22Rv1 (cell line): ENCODE data around the gene OLIG2.

Experiments used
- ZFX ChIP-seq: fragments of 450-650 bp; IDR thresholded peaks from 2 replicates; pipeline ENCODE4 v1.6.1; 2017; ENCODE audit warnings: antibody characterized with exemption, borderline replicate concordance
- TF ChIP-seq, protein P1 (sequence below): fragments of 450-650 bp; IDR thresholded peaks from 2 replicates; pipeline ENCODE4 v1.5.1; 2017; ENCODE audit warnings: mild to moderate bottlenecking

DNA sequence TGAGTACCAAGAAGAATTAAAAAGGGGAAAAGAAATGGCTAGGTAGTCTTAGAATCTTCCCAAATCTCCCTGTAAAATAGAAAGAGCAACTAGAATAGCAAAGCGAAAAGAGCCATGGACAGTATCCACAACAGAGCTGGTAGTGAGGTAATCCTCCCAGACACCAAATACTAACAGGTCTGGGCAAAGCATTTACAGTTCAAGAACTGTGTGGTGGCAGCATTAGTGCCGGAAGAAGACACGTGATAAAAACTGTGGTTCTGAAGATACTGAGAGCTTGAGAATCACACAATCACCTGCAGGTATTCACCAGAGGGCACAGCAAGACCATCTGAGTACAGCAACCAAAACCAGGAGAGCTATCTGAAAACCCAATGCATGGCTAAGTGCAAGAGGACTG, 31.8 kb upstream of the OLIG2 start:
- TF ChIP-seq, protein P1, sequence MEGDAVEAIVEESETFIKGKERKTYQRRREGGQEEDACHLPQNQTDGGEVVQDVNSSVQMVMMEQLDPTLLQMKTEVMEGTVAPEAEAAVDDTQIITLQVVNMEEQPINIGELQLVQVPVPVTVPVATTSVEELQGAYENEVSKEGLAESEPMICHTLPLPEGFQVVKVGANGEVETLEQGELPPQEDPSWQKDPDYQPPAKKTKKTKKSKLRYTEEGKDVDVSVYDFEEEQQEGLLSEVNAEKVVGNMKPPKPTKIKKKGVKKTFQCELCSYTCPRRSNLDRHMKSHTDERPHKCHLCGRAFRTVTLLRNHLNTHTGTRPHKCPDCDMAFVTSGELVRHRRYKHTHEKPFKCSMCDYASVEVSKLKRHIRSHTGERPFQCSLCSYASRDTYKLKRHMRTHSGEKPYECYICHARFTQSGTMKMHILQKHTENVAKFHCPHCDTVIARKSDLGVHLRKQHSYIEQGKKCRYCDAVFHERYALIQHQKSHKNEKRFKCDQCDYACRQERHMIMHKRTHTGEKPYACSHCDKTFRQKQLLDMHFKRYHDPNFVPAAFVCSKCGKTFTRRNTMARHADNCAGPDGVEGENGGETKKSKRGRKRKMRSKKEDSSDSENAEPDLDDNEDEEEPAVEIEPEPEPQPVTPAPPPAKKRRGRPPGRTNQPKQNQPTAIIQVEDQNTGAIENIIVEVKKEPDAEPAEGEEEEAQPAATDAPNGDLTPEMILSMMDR, result no peak
- TF ChIP-seq ZFX, result no peak
